Endothelial cell of umbilical vein (primary cell): ENCODE data around the gene IP6K3. TPM values are rescaled to one million over a fixed set of nuclear protein-coding genes. Genes with fewer than 3 reads are reported as not detected.

ENCODE experiments used
- BruUV-seq: library from RNA; stranded (reverse); fragments of 400-500 nt; replicated peaks from 2 replicates; lab custom pipeline; 2021; lab: Mats Ljungman, UMichigan
- CTCF ChIA-PET: fragments of 300-600, 350-600 bp; sonication (Branson Sonifier 250); formaldehyde crosslinking; loops from one replicate; lab custom pipeline; 2021; ENCODE audit warnings: antibody characterized with exemption, inconsistent platforms; lab: Charles Lee
- POLR2A ChIA-PET: fragments of 300-600, 350-600 bp; sonication (Branson Sonifier 250); formaldehyde crosslinking; loops from one replicate; lab custom pipeline; 2021; ENCODE audit warnings: antibody characterized with exemption, inconsistent platforms; lab: Charles Lee
- DNase-seq: peaks from one replicate; pipeline ENCODE4 v3.0.0-alpha.2; 2011; ENCODE audit warnings: low read depth, low spot score
- FAIRE-seq: peaks from 2 replicates; lab custom pipeline; 2011; peaks lifted over from hg19 to GRCh38; lab: Jason Lieb, UNC
- H2AFZ ChIP-seq: 2 replicates; pipeline ENCODE4 v1.6.0; 2012; ENCODE audit warnings: low read depth, low read length, control low read depth, inconsistent platforms
- H3K27ac ChIP-seq: 2 replicates; pipeline ENCODE4 v1.5.1; 2011; ENCODE audit warnings: low read depth, mild to moderate bottlenecking, control low read depth, low read length, moderate library complexity; ENCODE audit not compliant: insufficient read depth
- H3K27me3 ChIP-seq, 2 experiments: 2 replicates each; pipeline versions ENCODE4 v1.6.0 to v1.6.1; 2011; ENCODE audit warnings: low read length in 2 of 2, mixed read lengths in 1 of 2; ENCODE audit not compliant: control insufficient read depth in 2 of 2, insufficient read depth in 2 of 2
- H3K36me3 ChIP-seq, 2 experiments: 2 replicates in 1 of 2; 3 replicates in 1 of 2; pipeline ENCODE4 v1.5.1; 2011; ENCODE audit warnings: low read length in 2 of 2, mild to moderate bottlenecking in 1 of 2, moderate library complexity in 1 of 2; ENCODE audit not compliant: control insufficient read depth in 2 of 2, insufficient read depth in 2 of 2; ENCODE audit errors: extremely low read depth in 1 of 2
- H3K4me1 ChIP-seq: 3 replicates; pipeline ENCODE4 v1.5.1; 2011; ENCODE audit warnings: mild to moderate bottlenecking, low read length; ENCODE audit not compliant: control insufficient read depth, insufficient read depth; ENCODE audit errors: extremely low read depth
- H3K4me2 ChIP-seq: 2 replicates; pipeline ENCODE4 v1.6.1; 2011; ENCODE audit warnings: low read length, control low read depth, mixed read lengths; ENCODE audit not compliant: insufficient read depth
- H3K4me3 ChIP-seq, 3 experiments: fragments of 200-600 bp in 1 of 3; sonication (generic), shearing (Covaris generic) in 1 of 3; replicated peaks in 1 of 3; 2 replicates each; pipeline ENCODE4 v1.5.1; 2011 to 2016; ENCODE audit warnings: control low read depth in 3 of 3, low read length in 3 of 3, mild to moderate bottlenecking in 2 of 3, inconsistent platforms in 1 of 3, low read depth in 1 of 3, moderate library complexity in 1 of 3; ENCODE audit not compliant: insufficient read depth in 1 of 3
- H3K79me2 ChIP-seq: 2 replicates; pipeline ENCODE4 v1.6.0; 2012; ENCODE audit warnings: low read length, inconsistent platforms; ENCODE audit not compliant: control insufficient read depth, insufficient read depth
- H3K9ac ChIP-seq: replicated peaks from 2 replicates; pipeline ENCODE3; 2011; ENCODE audit warnings: low read length, control low read depth; ENCODE audit not compliant: insufficient read depth; ENCODE audit errors: extremely low read depth
- H3K9me1 ChIP-seq: replicated peaks from 3 replicates; pipeline ENCODE4 v1.6.0; 2011; ENCODE audit warnings: mild to moderate bottlenecking, low read length; ENCODE audit not compliant: control insufficient read depth, insufficient read depth; ENCODE audit errors: extremely low read depth
- H3K9me3 ChIP-seq: replicated peaks from 2 replicates; pipeline ENCODE4 v1.5.1; 2012; ENCODE audit warnings: low read length, inconsistent platforms; ENCODE audit not compliant: control insufficient read depth, insufficient read depth
- H4K20me1 ChIP-seq: replicated peaks from 2 replicates; pipeline ENCODE3; 2011; ENCODE audit warnings: mild to moderate bottlenecking, low read length; ENCODE audit not compliant: control insufficient read depth, insufficient read depth; ENCODE audit errors: extremely low read depth
- CTCF ChIP-seq, 2 donors: IDR thresholded peaks; 1 replicate in 1 of 2; 2 replicates in 1 of 2; pipeline ENCODE4 v1.5.1; 2011; ENCODE audit warnings: low read length in 2 of 2, mild to moderate bottlenecking in 2 of 2, moderate library complexity in 2 of 2, control low read depth in 1 of 2, inconsistent platforms in 1 of 2, low read depth in 1 of 2; ENCODE audit not compliant: insufficient read depth in 1 of 2; ENCODE audit errors: extremely low read depth in 1 of 2
- EZH2 ChIP-seq: IDR thresholded peaks from 2 replicates; pipeline ENCODE4 v1.6.1; 2012; ENCODE audit warnings: borderline replicate concordance, low read depth, mild to moderate bottlenecking, moderate library complexity, low read length, inconsistent platforms; ENCODE audit not compliant: severe bottlenecking
- FOS ChIP-seq: IDR thresholded peaks from 2 replicates; pipeline ENCODE4 v1.6.1; 2011; ENCODE audit warnings: mild to moderate bottlenecking, low read length, moderate library complexity, borderline replicate concordance; ENCODE audit not compliant: insufficient read depth
- GATA2 ChIP-seq: IDR thresholded peaks from 2 replicates; pipeline ENCODE4 v1.7.0; 2011; ENCODE audit warnings: low read depth, mild to moderate bottlenecking, moderate library complexity, mixed read lengths, low read length; ENCODE audit not compliant: insufficient read length, insufficient read depth
- JUN ChIP-seq: IDR thresholded peaks from 2 replicates; pipeline ENCODE4 v1.6.1; 2011; ENCODE audit warnings: borderline replicate concordance, low read depth; ENCODE audit not compliant: insufficient read length, insufficient read depth
- MAX ChIP-seq: IDR thresholded peaks from 2 replicates; pipeline ENCODE4 v1.6.1; 2011; ENCODE audit not compliant: insufficient read depth, insufficient read length
- MYC ChIP-seq: IDR thresholded peaks from one replicate; pipeline ENCODE4 v1.6.1; 2011; ENCODE audit warnings: mild to moderate bottlenecking, low read depth, low read length
- POLR2A ChIP-seq: IDR thresholded peaks from 2 replicates; pipeline ENCODE4 v1.6.1; 2012; ENCODE audit warnings: low read depth, mild to moderate bottlenecking, control low read depth, low read length
- POLR2AphosphoS5 ChIP-seq: IDR thresholded peaks from 2 replicates; pipeline ENCODE4 v1.6.1; 2012; ENCODE audit warnings: low read depth, mild to moderate bottlenecking, control low read depth, low read length, moderate library complexity; ENCODE audit not compliant: insufficient read depth
- dilution Hi-C: fragments of 300-500 bp; cut with MboI; formaldehyde crosslinking; loops from one replicate; pipeline ENCODE4 v1.15.0; 2019; ENCODE audit warnings: low sequenced_read_pairs; ENCODE audit not compliant: extremely low pct_ligation_motif_present
- intact Hi-C: fragments of 100-400 bp; cut with micrococcal nuclease; formaldehyde crosslinking; loops from one replicate; pipeline ENCODE4 v1.10.0; 2022
- polyA plus RNA-seq, 4 experiments: library from polyadenylated mRNA; depleted of rRNA in 3 of 4; stranded (reverse) in 3 of 4; unstranded in 1 of 4; fragments of >200 nt; gene quantifications; 2 replicates each; pipeline versions ENCODE4 v1.2.1 to v1.2.3, GENCODE V29; 2011 to 2012; ENCODE audit warnings: missing spikeins in 1 of 4
- total RNA-seq: library from RNA; stranded (reverse); gene quantifications from 2 replicates; pipeline ENCODE4 v1.2.3, GENCODE V29; 2021

The IP6K3 gene
- total and polyA plus RNA-seq, 2 donors (not counting 3 experiments of a cell fraction or from before 2014, with no cell fraction given) = not detected

- dilution Hi-C loops (no loop called here), intact Hi-C loops (no loop called here)
- Histone ChIP-seq H3K36me3 (peaks cover 2 to 4% of the 10 kb centered on the region in 2 experiments), H3K27me3 (peaks cover 5 to 7% of the 10 kb centered on the region in 2 experiments), H3K9me1 (no peaks in the 10 kb centered on the region), H3K27ac (no peak overlapping the region), H3K4me1 (peaks cover 15% of the 10 kb centered on the region), H3K79me2 (peaks cover 19% of the 10 kb centered on the region), H4K20me1 (no peaks in the 10 kb centered on the region), H3K4me2 (no peak overlapping the region), H3K4me3 (no peak overlapping the region), H3K9ac (no peak overlapping the region), H3K9me3 (no peaks in the 10 kb centered on the region), H2AFZ (no peak overlapping the region)
- ChIA-PET CTCF (interaction anchor here (1.3 to 2.1 kb wide), 3 partner anchors 9 to 314 kb away, joined by 4 to 6 read pairs (median 4); no protein-coding TSS in a partner anchor), POLR2A (no interaction called here)
- TF ChIP-seq CTCF (IDR thresholded peaks at IDR 0.05; ENCODE audit: extremely low read depth in 1 of 2, insufficient read depth in 1 of 2, low read depth in 1 of 2, low read length in 2 of 2) (no peak), FOS (no peak), POLR2AphosphoS5 (no peak), GATA2 (no peak), JUN (no peak), MAX (no peak), POLR2A (no peak), MYC (no peak), EZH2 (no peak)
- FAIRE-seq = no peak
- no peak for DNase-seq
- no TSS peak for BruUV-seq
Measured at GRCh38 chr6:33713786-33714185, 32.9 kb downstream of the IP6K3 start.
